Osteoblast (primary cell): Measurements from ENCODE around the gene CPNE4. TPM values are rescaled to one million over a fixed set of nuclear protein-coding genes. Genes with fewer than 3 reads are reported as not detected.

Source experiments
- DNase-seq: peaks from one replicate; pipeline ENCODE4 v3.0.0; 2011; ENCODE audit warnings: low spot score, mixed read lengths; ENCODE audit not compliant: insufficient read length; ENCODE audit errors: missing footprints
- H2AFZ ChIP-seq: 2 replicates; pipeline ENCODE4 v1.6.0; 2011; ENCODE audit warnings: mild to moderate bottlenecking, low read length
- H3K27ac ChIP-seq: 2 replicates; pipeline ENCODE4 v1.5.1; 2011; ENCODE audit warnings: mild to moderate bottlenecking, low read depth, low read length, moderate library complexity
- H3K27me3 ChIP-seq: 2 replicates; pipeline ENCODE4 v1.6.0; 2012; ENCODE audit warnings: mild to moderate bottlenecking, control low read depth, inconsistent platforms, low read length, moderate library complexity; ENCODE audit not compliant: insufficient read depth
- H3K36me3 ChIP-seq: 2 replicates; pipeline ENCODE4 v1.5.1; 2011; ENCODE audit warnings: mild to moderate bottlenecking, low read length, control low read depth, moderate library complexity; ENCODE audit not compliant: insufficient read depth
- H3K4me1 ChIP-seq: 2 replicates; pipeline ENCODE4 v1.5.1; 2011; ENCODE audit warnings: mild to moderate bottlenecking, low read length, control low read depth, moderate library complexity; ENCODE audit not compliant: insufficient read depth
- H3K4me2 ChIP-seq: 2 replicates; pipeline ENCODE4 v1.6.0; 2011; ENCODE audit warnings: mild to moderate bottlenecking, low read length; ENCODE audit not compliant: insufficient read depth
- H3K4me3 ChIP-seq: fragments of 200-600 bp; sonication (generic); 3 replicates; pipeline ENCODE4 v1.5.1; 2012; ENCODE audit warnings: mild to moderate bottlenecking, low read length, inconsistent platforms; ENCODE audit not compliant: insufficient read depth
- H3K79me2 ChIP-seq: 2 replicates; pipeline ENCODE4 v1.6.0; 2012; ENCODE audit warnings: mild to moderate bottlenecking, low read length, control low read depth, inconsistent platforms; ENCODE audit not compliant: insufficient read depth
- H3K9me3 ChIP-seq: 2 replicates; pipeline ENCODE4 v1.5.1; 2011; ENCODE audit warnings: low read depth, low read length, control low read depth
- H4K20me1 ChIP-seq: 2 replicates; pipeline ENCODE4 v1.6.0; 2012; ENCODE audit warnings: mild to moderate bottlenecking, low read length, control low read depth; ENCODE audit not compliant: insufficient read depth
- total RNA-seq: library from RNA; depleted of rRNA; stranded (reverse); fragments of >200 nt; gene quantifications from 2 replicates; pipeline ENCODE4 v1.2.3, GENCODE V29; 2012
- TF ChIP-seq, protein P1 (sequence below): IDR thresholded peaks from 2 replicates; pipeline ENCODE4 v1.5.1; 2011; ENCODE audit warnings: mild to moderate bottlenecking, low read depth, low read length, moderate library complexity; ENCODE audit errors: extremely low read depth

CPNE4 gene
- total RNA-seq, 1 donor = not detected

DNA sequence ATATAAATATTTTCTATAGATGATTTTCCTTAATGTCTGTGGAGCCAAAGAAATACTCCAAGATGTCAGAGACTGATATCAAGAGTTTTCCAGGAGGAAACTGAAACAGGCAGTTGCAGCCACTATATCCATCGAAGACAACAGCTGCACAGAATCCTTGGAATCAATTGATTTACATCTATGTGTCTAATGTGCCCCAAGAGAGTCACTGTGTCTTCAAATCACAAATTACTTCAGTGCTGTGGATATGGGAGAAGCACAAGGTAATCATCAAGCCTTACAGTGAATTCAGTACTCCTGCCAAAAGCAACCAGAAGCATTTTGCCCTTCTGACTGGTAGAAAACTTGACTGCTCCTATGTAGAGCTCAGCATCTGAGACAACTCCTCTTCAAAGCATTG, 51.1 kb downstream of the CPNE4 start:
- no peaks in the 10 kb centered on the region for H3K27me3 ChIP-seq
- TF ChIP-seq, protein P1, sequence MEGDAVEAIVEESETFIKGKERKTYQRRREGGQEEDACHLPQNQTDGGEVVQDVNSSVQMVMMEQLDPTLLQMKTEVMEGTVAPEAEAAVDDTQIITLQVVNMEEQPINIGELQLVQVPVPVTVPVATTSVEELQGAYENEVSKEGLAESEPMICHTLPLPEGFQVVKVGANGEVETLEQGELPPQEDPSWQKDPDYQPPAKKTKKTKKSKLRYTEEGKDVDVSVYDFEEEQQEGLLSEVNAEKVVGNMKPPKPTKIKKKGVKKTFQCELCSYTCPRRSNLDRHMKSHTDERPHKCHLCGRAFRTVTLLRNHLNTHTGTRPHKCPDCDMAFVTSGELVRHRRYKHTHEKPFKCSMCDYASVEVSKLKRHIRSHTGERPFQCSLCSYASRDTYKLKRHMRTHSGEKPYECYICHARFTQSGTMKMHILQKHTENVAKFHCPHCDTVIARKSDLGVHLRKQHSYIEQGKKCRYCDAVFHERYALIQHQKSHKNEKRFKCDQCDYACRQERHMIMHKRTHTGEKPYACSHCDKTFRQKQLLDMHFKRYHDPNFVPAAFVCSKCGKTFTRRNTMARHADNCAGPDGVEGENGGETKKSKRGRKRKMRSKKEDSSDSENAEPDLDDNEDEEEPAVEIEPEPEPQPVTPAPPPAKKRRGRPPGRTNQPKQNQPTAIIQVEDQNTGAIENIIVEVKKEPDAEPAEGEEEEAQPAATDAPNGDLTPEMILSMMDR = no peak
- no peaks in the 10 kb centered on the region for H3K36me3 ChIP-seq
- no peaks in the 10 kb centered on the region for H3K4me1 ChIP-seq
- H3K9me3 ChIP-seq = no peaks in the 10 kb centered on the region
- no peaks in the 10 kb centered on the region for H4K20me1 ChIP-seq
- H3K4me3 ChIP-seq = no peak overlapping the region
- H3K27ac ChIP-seq = no peak overlapping the region
- no peak overlapping the region for H2AFZ ChIP-seq
- no peak for DNase-seq
- H3K79me2 ChIP-seq = no peaks in the 10 kb centered on the region
- H3K4me2 ChIP-seq = no peak overlapping the region

DNA sequence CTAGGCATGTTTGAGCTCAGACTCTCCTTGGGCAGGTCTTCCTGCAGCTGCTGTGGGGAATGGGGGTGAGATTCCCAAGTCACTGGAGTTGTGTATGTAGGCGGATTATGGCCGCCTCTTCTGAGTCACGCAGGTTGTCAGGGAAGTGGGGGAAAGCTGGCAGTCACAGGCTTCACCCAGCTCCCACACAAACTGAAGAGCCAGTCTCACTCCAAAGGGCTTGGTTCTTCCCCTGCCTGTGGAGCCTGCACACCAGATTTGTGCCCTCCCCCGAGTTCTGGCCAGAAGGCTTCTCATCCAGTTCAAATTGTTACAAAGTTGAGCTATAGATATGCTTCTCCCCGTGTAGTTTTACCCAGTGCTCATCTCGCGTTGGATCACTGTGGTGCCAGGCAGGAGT, 53.5 kb downstream of the CPNE4 start:
- TF ChIP-seq, protein P1 = no peak
- H3K36me3 ChIP-seq = no peaks in the 10 kb centered on the region
- no peak overlapping the region for H3K4me2 ChIP-seq
- H2AFZ ChIP-seq = no peak overlapping the region
- no peak overlapping the region for H3K4me3 ChIP-seq
- H3K27ac ChIP-seq = no peak overlapping the region
- H3K27me3 ChIP-seq = no peaks in the 10 kb centered on the region
- no peak for DNase-seq
- no peaks in the 10 kb centered on the region for H3K9me3 ChIP-seq
- no peaks in the 10 kb centered on the region for H3K4me1 ChIP-seq
- H4K20me1 ChIP-seq = no peaks in the 10 kb centered on the region
- H3K79me2 ChIP-seq = no peaks in the 10 kb centered on the region

DNA sequence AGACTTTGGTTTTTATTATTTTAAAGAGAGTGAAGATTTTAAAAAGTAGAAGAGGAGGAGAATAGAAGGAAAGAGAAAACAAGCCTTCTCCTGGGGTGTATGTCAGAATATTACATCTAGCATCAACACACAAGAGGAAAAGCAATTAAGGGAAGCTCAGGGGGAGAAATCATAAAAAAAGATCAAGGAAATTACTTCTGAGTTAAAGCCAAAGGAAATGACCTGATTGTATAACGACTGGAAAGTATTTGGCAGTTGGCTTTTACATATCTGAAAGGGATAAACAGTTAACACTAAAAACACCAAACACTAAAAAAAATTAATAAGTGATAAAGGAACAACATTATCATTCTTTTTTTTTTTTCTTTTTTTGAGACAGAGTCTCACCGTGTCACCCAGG, 58.4 kb downstream of the CPNE4 start:
- Histone ChIP-seq H3K79me2 (no peaks in the 10 kb centered on the region), H4K20me1 (no peaks in the 10 kb centered on the region), H2AFZ (no peak overlapping the region), H3K36me3 (no peaks in the 10 kb centered on the region), H3K27me3 (no peaks in the 10 kb centered on the region), H3K4me1 (no peaks in the 10 kb centered on the region), H3K27ac (no peak overlapping the region), H3K4me2 (no peak overlapping the region), H3K4me3 (no peak overlapping the region), H3K9me3 (no peaks in the 10 kb centered on the region)
- DNase-seq = no peak
- TF ChIP-seq, protein P1 = no peak

DNA sequence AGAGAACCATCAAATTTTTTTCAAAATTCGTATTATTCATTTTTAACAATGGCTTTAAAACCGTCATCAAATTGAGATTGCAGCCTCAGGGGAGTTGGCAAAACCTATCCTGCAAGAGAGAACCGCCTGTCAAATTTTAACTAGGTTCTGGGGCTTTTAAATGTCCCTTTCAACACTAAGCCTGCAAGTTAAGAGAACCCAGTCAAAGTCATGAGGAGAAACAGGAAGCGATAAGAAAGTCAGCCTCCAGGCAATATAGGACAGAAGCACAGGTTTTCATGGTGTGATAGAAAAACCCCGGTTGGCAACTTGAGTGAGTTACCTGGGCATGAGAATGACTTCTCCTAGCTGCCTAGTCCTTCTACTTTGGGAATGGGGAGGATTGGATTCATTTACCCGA, 59.8 kb downstream of the CPNE4 start:
- TF ChIP-seq, protein P1 = no peak
- H4K20me1 ChIP-seq = no peaks in the 10 kb centered on the region
- DNase-seq = no peak
- H3K27me3 ChIP-seq = no peaks in the 10 kb centered on the region
- H3K27ac ChIP-seq = no peak overlapping the region
- no peaks in the 10 kb centered on the region for H3K4me1 ChIP-seq
- no peak overlapping the region for H3K4me3 ChIP-seq
- H2AFZ ChIP-seq = no peak overlapping the region
- no peaks in the 10 kb centered on the region for H3K79me2 ChIP-seq
- H3K36me3 ChIP-seq = no peaks in the 10 kb centered on the region
- no peak overlapping the region for H3K4me2 ChIP-seq
- no peaks in the 10 kb centered on the region for H3K9me3 ChIP-seq
